H9 (cell line): Measurements from ENCODE around the gene SYNPO. TPM values are rescaled to one million over a fixed set of nuclear protein-coding genes. Genes with fewer than 3 reads are reported as not detected.

ENCODE experiments used
- DNase-seq: peaks from one replicate; pipeline ENCODE4 v3.0.0-alpha.2; 2017
- H2AFZ ChIP-seq: one replicate; pipeline ENCODE4 v1.6.1; 2013; ENCODE audit warnings: mild to moderate bottlenecking, low read length, control low read depth, moderate library complexity
- H2AK5ac ChIP-seq: 2 replicates; pipeline ENCODE4 v1.6.1; 2013; ENCODE audit warnings: low read length, control low read depth, mixed read lengths; ENCODE audit not compliant: insufficient read length
- H2BK120ac ChIP-seq: one replicate; pipeline ENCODE4 v1.6.1; 2013; ENCODE audit warnings: low read depth, mild to moderate bottlenecking, low read length, control low read depth, inconsistent platforms; ENCODE audit not compliant: poor library complexity, severe bottlenecking
- H2BK12ac ChIP-seq: 2 replicates; pipeline ENCODE4 v1.6.1; 2013; ENCODE audit warnings: low read length, control low read depth, mixed read lengths, low read depth; ENCODE audit not compliant: insufficient read length
- H2BK15ac ChIP-seq: 2 replicates; pipeline ENCODE4 v1.6.1; 2013; ENCODE audit warnings: low read depth, low read length, control low read depth
- H2BK20ac ChIP-seq: one replicate; pipeline ENCODE4 v1.6.1; 2013; ENCODE audit warnings: low read depth, mild to moderate bottlenecking, low read length, control low read depth, inconsistent platforms; ENCODE audit not compliant: poor library complexity, severe bottlenecking
- H2BK5ac ChIP-seq: 2 replicates; pipeline ENCODE4 v1.6.1; 2013; ENCODE audit warnings: low read length, control low read depth, mixed read lengths; ENCODE audit not compliant: insufficient read length
- H3K14ac ChIP-seq: 2 replicates; pipeline ENCODE4 v1.6.1; 2013; ENCODE audit warnings: low read length, control low read depth; ENCODE audit not compliant: insufficient read depth
- H3K18ac ChIP-seq: 2 replicates; pipeline ENCODE4 v1.6.1; 2013; ENCODE audit warnings: low read depth, mild to moderate bottlenecking, mixed read lengths, low read length, control low read depth; ENCODE audit not compliant: insufficient read length
- H3K23ac ChIP-seq: 2 replicates; pipeline ENCODE4 v1.6.1; 2013; ENCODE audit warnings: low read length, control low read depth, mixed read lengths, low read depth; ENCODE audit not compliant: insufficient read length
- H3K23me2 ChIP-seq: 2 replicates; pipeline ENCODE4 v1.6.1; 2013; ENCODE audit warnings: low read depth, mild to moderate bottlenecking, mixed read lengths, low read length, control low read depth; ENCODE audit not compliant: insufficient read length, poor library complexity, severe bottlenecking
- H3K27ac ChIP-seq: 2 replicates; pipeline ENCODE4 v1.5.1; 2013; ENCODE audit warnings: low read length, control low read depth, mixed read lengths, low read depth; ENCODE audit not compliant: insufficient read length
- H3K27me3 ChIP-seq: 2 replicates; pipeline ENCODE4 v1.6.1; 2013; ENCODE audit warnings: low read length, control low read depth, inconsistent platforms; ENCODE audit not compliant: insufficient read depth
- H3K4ac ChIP-seq: 2 replicates; pipeline ENCODE4 v1.6.1; 2013; ENCODE audit warnings: low read depth, mild to moderate bottlenecking, control low read depth, inconsistent platforms, low read length, moderate library complexity
- H3K4me1 ChIP-seq: 2 replicates; pipeline ENCODE4 v1.6.1; 2013; ENCODE audit warnings: low read length, control low read depth, inconsistent platforms; ENCODE audit not compliant: insufficient read depth
- H3K4me2 ChIP-seq: 2 replicates; pipeline ENCODE4 v1.6.1; 2013; ENCODE audit warnings: low read length, control low read depth, mixed read lengths; ENCODE audit not compliant: insufficient read length, insufficient read depth
- H3K56ac ChIP-seq: 2 replicates; pipeline ENCODE4 v1.6.1; 2013; ENCODE audit warnings: low read depth, mild to moderate bottlenecking, mixed read lengths, low read length, control low read depth; ENCODE audit not compliant: insufficient read length
- H3K79me1 ChIP-seq: 2 replicates; pipeline ENCODE4 v1.6.1; 2013; ENCODE audit warnings: low read depth, mild to moderate bottlenecking, moderate library complexity, low read length, control low read depth, inconsistent platforms; ENCODE audit not compliant: insufficient read depth, poor library complexity, severe bottlenecking
- H3K79me2 ChIP-seq: 2 replicates; pipeline ENCODE4 v1.6.1; 2013; ENCODE audit warnings: low read length, control low read depth, inconsistent platforms; ENCODE audit not compliant: insufficient read depth
- H3K9ac ChIP-seq: 2 replicates; pipeline ENCODE4 v1.6.1; 2013; ENCODE audit warnings: low read length, control low read depth, mixed read lengths; ENCODE audit not compliant: insufficient read length; ENCODE audit errors: extremely low read depth
- H3K9me3 ChIP-seq: one replicate; pipeline ENCODE4 v1.6.1; 2013; ENCODE audit warnings: low read depth, low read length, inconsistent platforms; ENCODE audit not compliant: control insufficient read depth
- H3T11ph ChIP-seq: one replicate; pipeline ENCODE4 v1.6.1; 2013; ENCODE audit warnings: mild to moderate bottlenecking, low read length, control low read depth, inconsistent platforms
- H4K20me1 ChIP-seq: one replicate; pipeline ENCODE4 v1.6.1; 2013; ENCODE audit not compliant: control insufficient read depth, insufficient read length, insufficient read depth
- H4K5ac ChIP-seq: 2 replicates; pipeline ENCODE4 v1.6.1; 2013; ENCODE audit warnings: low read depth, mild to moderate bottlenecking, mixed read lengths, low read length, control low read depth; ENCODE audit not compliant: insufficient read length
- H4K8ac ChIP-seq: replicated peaks from 2 replicates; pipeline ENCODE4 v1.6.1; 2013; ENCODE audit warnings: low read length, control low read depth, mixed read lengths, low read depth; ENCODE audit not compliant: insufficient read length
- H4K91ac ChIP-seq: 2 replicates; pipeline ENCODE4 v1.6.1; 2013; ENCODE audit warnings: low read depth, mild to moderate bottlenecking, moderate library complexity, mixed read lengths, low read length, control low read depth; ENCODE audit not compliant: insufficient read length
- H3K27ac Mint-ChIP-seq, 3 experiments: 2 replicates in 2 of 3; 3 replicates in 1 of 3; pipeline ENCODE4 v1.8.0; 2020 to 2021; ENCODE audit warnings: mixed read lengths in 3 of 3, mild to moderate bottlenecking in 1 of 3, moderate library complexity in 1 of 3
- H3K27me3 Mint-ChIP-seq: 2 replicates; pipeline ENCODE4 v1.8.0; 2021; ENCODE audit warnings: low read depth, mild to moderate bottlenecking, moderate library complexity, mixed read lengths
- H3K36me3 Mint-ChIP-seq, 3 experiments: 2 replicates in 2 of 3; 3 replicates in 1 of 3; pipeline ENCODE4 v1.8.0; 2020 to 2021; ENCODE audit warnings: low read depth in 3 of 3, mixed read lengths in 3 of 3; ENCODE audit not compliant: insufficient read depth in 1 of 3
- H3K4me1 Mint-ChIP-seq, 2 experiments: 2 replicates each; pipeline ENCODE4 v1.8.0; 2020; ENCODE audit warnings: mixed read lengths in 2 of 2
- H3K4me3 Mint-ChIP-seq, 2 experiments: 2 replicates in 1 of 2; 3 replicates in 1 of 2; pipeline ENCODE4 v1.8.0; 2020 to 2021; ENCODE audit warnings: mild to moderate bottlenecking in 2 of 2, mixed read lengths in 2 of 2, moderate library complexity in 1 of 2
- H3K9me3 Mint-ChIP-seq, 2 experiments: 2 replicates in 1 of 2; 3 replicates in 1 of 2; pipeline ENCODE4 v1.8.0; 2020; ENCODE audit warnings: mild to moderate bottlenecking in 2 of 2, mixed read lengths in 2 of 2, moderate library complexity in 1 of 2
- WGBS: extraction: QIAGEN DNeasy Blood & Tissue Kit; methylation state at CpG from one replicate; pipeline ENCODE4 v1.1.7; 2013; ENCODE audit warnings: missing lambda C conversion rate, low lambda C conversion rate, mixed read lengths; ENCODE audit not compliant: insufficient read length; ENCODE audit errors: extremely low coverage; 5-methylcytosine and 5-hydroxymethylcytosine counted together
- total RNA-seq: library from RNA; stranded (reverse); gene quantifications from 2 replicates; pipeline ENCODE4 v1.2.1, GENCODE V29; 2021
- TF ChIP-seq, protein P1 (sequence below): fragments of 200-600 bp; sonication (generic); conservative IDR thresholded peaks from 3 replicates; pipeline ENCODE4 v1.8.0; 2021; ENCODE audit warnings: antibody characterized with exemption, mild to moderate bottlenecking

SYNPO gene
- total RNA-seq, 1 experiment from 2014 or later = 1.7 TPM

DNA sequence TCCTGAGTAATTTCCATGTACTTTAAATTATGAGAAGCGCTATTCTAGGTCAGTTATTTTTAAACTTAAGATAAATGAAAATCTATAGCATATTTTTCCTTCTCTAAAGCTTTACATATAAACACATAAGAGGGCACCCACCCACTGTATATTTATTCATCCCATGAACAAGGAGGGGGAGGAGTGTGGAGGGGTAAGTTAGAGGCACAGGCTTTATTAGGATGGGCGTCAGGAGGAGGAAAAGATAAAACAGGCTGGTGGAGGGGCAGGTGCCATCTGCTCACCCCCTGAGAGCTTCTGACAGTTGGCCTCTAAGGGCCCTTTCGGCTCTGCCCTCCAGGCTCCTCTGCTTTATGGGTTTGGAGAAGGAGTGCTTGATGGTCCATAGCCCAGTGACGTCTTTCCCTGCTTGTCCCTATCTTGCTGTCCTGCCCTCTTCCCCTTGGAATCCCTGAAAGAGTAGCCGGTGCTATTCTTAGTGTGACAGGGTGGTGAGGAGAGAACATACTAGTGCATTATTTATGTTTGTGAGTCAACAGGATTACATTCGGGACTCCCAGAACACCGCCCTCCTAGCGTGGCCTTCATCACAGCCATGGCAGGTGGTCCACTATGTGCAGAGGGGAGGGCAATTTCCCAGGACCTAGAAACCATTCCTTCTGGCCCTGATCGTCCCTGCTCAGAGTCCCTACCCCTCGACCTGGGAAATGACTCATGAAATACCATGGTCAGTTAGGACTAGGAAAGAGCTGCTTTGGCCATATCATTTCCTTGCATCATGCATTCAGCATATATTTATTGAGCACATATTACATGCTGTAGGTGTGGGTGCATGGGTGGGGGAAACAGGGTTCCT lies 7.9 kb upstream of the SYNPO start:
- WGBS = no CpG with 5 or more reads among the region's 10 CpGs
- Histone ChIP-seq H3K9me3 (no peaks in the 10 kb centered on the region), H3T11ph (no peak overlapping the region), H4K8ac (no peak overlapping the region), H3K14ac (no peak overlapping the region), H2BK12ac (no peak overlapping the region), H2AK5ac (no peak overlapping the region), H2BK5ac (no peak overlapping the region), H2AFZ (no peak overlapping the region), H3K23me2 (no peaks in the 10 kb centered on the region), H3K4me2 (no peak overlapping the region), H2BK15ac (no peak overlapping the region), H3K27me3 (no peaks in the 10 kb centered on the region), H3K56ac (no peak overlapping the region), H4K91ac (no peak overlapping the region), H2BK20ac (no peak overlapping the region), H3K4ac (no peak overlapping the region), H3K27ac (no peak overlapping the region), H4K5ac (no peak overlapping the region), H3K4me1 (no peaks in the 10 kb centered on the region), H3K18ac (no peak overlapping the region), H3K79me1 (no peaks in the 10 kb centered on the region), H2BK120ac (no peak overlapping the region), H3K79me2 (no peaks in the 10 kb centered on the region), H4K20me1 (no peaks in the 10 kb centered on the region), H3K9ac (no peak overlapping the region), H3K23ac (no peak overlapping the region)
- Mint-ChIP-seq H3K36me3 (no peaks in the 10 kb centered on the region), H3K27ac (no peak overlapping the region), H3K4me3 (no peak overlapping the region), H3K4me1 (peaks cover 11 to 22% of the 10 kb centered on the region in 2 experiments), H3K9me3 (peaks cover 0 to 2% of the 10 kb centered on the region in 2 experiments; a peak in 2 of 5 replicates), H3K27me3 (no peaks in the 10 kb centered on the region; the same call in 1 of the 2 replicates)
- TF ChIP-seq, protein P1, sequence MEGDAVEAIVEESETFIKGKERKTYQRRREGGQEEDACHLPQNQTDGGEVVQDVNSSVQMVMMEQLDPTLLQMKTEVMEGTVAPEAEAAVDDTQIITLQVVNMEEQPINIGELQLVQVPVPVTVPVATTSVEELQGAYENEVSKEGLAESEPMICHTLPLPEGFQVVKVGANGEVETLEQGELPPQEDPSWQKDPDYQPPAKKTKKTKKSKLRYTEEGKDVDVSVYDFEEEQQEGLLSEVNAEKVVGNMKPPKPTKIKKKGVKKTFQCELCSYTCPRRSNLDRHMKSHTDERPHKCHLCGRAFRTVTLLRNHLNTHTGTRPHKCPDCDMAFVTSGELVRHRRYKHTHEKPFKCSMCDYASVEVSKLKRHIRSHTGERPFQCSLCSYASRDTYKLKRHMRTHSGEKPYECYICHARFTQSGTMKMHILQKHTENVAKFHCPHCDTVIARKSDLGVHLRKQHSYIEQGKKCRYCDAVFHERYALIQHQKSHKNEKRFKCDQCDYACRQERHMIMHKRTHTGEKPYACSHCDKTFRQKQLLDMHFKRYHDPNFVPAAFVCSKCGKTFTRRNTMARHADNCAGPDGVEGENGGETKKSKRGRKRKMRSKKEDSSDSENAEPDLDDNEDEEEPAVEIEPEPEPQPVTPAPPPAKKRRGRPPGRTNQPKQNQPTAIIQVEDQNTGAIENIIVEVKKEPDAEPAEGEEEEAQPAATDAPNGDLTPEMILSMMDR = no peak
- no peak for DNase-seq
